Measurements from ENCODE around the gene OXCT2.
"Not testable (repeated sequence)": the region's sequence is repeated elsewhere in the genome, so short reads cannot be mapped to it uniquely, and the experiment has no call there.

The OXCT2 gene

DNA sequence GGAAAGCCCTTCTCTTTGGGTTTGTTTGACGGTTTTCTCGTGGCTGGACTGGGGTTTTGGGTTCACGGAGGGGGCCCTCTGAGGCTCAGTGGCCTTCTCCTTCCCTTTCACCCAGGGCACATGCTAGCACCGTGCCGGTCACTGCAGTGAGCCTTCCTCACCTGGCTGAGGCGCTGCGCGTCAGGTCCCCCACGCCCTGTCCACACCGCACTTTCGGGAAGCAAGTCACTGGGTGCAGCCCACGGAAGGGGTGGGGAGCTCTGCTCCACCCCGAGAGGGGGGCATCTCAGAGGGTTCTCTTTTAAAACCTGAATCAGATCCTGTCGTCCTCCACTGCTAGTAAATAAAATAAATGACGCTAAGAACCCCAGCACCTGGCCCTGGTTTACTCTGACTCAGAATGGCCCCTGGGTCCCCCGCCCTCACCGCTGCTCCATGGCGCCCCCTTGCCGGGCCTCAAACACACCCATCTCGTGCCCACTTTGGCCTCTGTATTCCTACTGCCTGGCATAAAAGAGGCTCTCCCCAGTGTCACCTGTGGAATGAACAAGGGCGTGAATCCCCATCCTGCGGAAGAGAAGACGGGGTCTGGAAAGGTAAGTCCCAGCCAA, 2.3 kb upstream of the OXCT2 start:
- not testable (repeated sequence) for H3K4me1 ChIP-seq (ENCODE audit: control insufficient read depth, insufficient read depth, low read length); H3K9me3 ChIP-seq (ENCODE audit: control insufficient read depth, low read length); H3K9ac ChIP-seq (ENCODE audit: low read length); H3K27me3 ChIP-seq (ENCODE audit: control insufficient read depth, insufficient read depth, low read length); H3K4me3 ChIP-seq (ENCODE audit: low read length); H3K36me3 ChIP-seq (ENCODE audit: control insufficient read depth, insufficient read depth, low read length)

DNA sequence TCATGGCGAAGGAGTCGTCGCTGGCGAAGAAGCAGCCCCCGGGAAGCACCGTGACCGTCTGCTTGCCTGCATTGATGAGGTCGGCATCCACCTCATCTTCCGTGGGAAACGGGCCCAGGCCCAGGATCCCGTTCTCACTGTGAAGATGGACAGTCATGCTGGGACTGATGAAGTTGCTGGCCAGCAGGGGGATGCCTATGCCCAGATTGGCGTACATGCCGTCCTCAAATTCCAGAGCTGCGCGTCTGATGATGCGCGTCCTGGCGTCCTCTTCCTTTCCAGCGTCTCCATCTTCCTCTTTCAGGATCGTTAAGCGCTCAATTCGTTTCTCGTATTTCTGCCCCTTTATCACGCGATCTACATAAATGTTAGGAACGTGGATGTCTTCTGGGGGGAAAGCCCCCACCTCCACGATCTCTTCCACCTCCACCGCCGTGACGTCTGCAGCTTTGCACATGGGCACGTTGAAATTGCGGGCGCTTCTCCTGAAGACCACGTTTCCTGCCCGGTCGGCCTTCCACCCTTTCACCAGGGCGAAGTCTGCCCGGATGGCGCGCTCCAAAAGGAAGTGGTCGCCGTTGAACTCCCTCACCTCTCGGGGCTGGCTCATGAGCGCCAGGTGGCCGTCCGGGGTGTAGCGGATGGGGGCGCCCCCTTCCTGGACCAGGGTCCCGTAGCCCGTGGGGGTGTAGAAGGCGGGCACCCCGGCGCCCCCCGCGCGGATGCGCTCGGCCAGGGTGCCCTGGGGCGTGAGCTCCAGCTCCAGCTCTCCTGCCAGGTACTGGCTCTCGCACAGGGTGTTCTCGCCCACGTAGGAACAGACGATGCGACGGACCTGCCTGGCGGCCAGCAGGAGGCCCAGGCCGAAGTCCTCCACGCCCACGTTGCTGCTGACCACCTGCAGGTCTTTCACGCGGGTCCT, 787 bp downstream of the OXCT2 start:
- not testable (repeated sequence) for H3K9me3 ChIP-seq (ENCODE audit: control insufficient read depth, low read length); H3K4me1 ChIP-seq (ENCODE audit: control insufficient read depth, insufficient read depth, low read length); H3K36me3 ChIP-seq (ENCODE audit: control insufficient read depth, insufficient read depth, low read length); H3K4me3 ChIP-seq (ENCODE audit: low read length); H3K9ac ChIP-seq (ENCODE audit: low read length); H3K27me3 ChIP-seq (ENCODE audit: control insufficient read depth, insufficient read depth, low read length)

DNA sequence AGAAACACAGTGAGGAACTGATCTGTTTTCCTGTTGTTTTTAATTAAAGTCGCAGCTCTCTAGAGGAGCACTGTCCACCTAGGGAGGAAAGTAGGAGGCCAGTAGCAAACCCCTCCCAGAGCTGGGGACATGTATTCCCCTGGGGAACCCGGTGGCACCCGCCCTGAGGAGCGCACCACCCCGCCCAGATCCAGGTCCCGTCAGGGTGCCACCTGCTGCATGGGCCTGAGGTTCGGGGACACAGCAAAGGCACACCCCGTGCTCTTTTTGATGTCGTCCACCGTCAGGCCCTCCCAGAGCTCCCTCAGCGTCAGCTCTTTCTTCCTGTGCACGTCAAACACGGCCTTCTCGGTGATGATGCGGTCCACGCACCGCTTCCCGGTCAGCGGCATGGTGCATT, 1.6 kb downstream of the OXCT2 start:
- H3K9me3 ChIP-seq (ENCODE audit: control insufficient read depth, low read length); H3K36me3 ChIP-seq (ENCODE audit: control insufficient read depth, insufficient read depth, low read length); H3K4me3 ChIP-seq (ENCODE audit: low read length); H3K27me3 ChIP-seq (ENCODE audit: control insufficient read depth, insufficient read depth, low read length); H3K9ac ChIP-seq (ENCODE audit: low read length); H3K4me1 ChIP-seq (ENCODE audit: control insufficient read depth, insufficient read depth, low read length): not testable (repeated sequence)

GRCh38 chr1:39766466-39766865, 4.7 kb downstream of the OXCT2 start:
- H3K9me3 ChIP-seq (ENCODE audit: control insufficient read depth, low read length); H3K4me3 ChIP-seq (ENCODE audit: low read length); H3K27me3 ChIP-seq (ENCODE audit: control insufficient read depth, insufficient read depth, low read length); H3K36me3 ChIP-seq (ENCODE audit: control insufficient read depth, insufficient read depth, low read length); H3K9ac ChIP-seq (ENCODE audit: low read length); H3K4me1 ChIP-seq (ENCODE audit: control insufficient read depth, insufficient read depth, low read length): not testable (repeated sequence)

- H3K9ac ChIP-seq (ENCODE audit: low read length); H3K4me3 ChIP-seq (ENCODE audit: low read length); H3K9me3 ChIP-seq (ENCODE audit: control insufficient read depth, low read length); H3K36me3 ChIP-seq (ENCODE audit: control insufficient read depth, insufficient read depth, low read length); H3K4me1 ChIP-seq (ENCODE audit: control insufficient read depth, insufficient read depth, low read length); H3K27me3 ChIP-seq (ENCODE audit: control insufficient read depth, insufficient read depth, low read length): not testable (repeated sequence)
These were observed 6.6 kb downstream of the OXCT2 start for GRCh38 chr1:39764512-39764911.

- H3K9me3 ChIP-seq (ENCODE audit: control insufficient read depth, low read length); H3K27me3 ChIP-seq (ENCODE audit: control insufficient read depth, insufficient read depth, low read length); H3K36me3 ChIP-seq (ENCODE audit: control insufficient read depth, insufficient read depth, low read length); H3K9ac ChIP-seq (ENCODE audit: low read length); H3K4me3 ChIP-seq (ENCODE audit: low read length); H3K4me1 ChIP-seq (ENCODE audit: control insufficient read depth, insufficient read depth, low read length): not testable (repeated sequence)
These were observed 7.4 kb downstream of the OXCT2 start for GRCh38 chr1:39763619-39764374.

DNA sequence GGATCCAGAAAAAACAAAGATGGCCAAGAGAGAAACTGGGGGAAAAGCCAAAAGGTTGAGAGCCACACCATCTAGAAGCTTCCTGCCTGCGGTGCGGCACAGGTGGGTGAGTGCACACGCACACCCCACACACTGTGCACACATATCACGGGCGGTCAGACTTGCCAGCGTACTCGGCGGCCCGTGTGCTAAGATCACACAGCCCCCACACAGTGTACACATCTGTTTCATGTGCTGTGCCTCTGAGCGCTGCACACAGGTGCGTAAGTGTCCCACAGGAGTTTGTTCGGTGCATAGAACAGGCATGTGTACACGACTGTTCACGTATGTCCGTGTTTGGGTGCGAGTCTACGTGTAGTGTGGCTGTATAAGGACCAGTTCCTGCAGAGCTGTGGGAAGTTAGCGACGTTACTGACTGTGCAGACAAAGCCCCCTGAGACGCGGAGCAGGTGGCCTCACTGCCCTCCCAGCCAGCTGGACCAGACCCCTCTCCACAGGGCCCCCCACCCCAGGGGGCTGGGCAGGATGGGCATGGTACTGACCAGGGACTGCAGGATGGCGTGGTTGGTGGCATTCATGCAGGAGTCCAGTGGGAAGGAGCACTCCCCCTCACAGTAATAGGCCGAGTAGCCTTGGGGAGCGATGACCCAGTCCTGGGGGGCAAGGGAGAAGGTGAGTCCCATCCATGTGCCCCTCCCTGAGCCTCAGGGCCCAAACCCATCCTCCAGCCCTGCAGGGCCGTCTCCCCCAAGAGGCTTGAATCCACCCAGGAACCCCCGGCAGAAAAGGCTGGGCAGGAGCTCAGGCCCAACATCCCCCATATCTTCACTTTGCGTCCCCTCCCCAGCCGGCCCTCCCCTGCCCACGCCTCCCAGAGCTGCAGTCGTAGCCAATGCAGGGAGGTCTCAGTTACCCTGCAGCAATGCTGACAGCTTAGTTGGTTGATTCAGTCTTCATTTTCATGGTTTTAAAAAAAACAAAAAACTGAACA, 8.3 kb downstream of the OXCT2 start:
- no peak overlapping the region for H3K9ac ChIP-seq (ENCODE audit: low read length)
- H3K4me1 ChIP-seq (ENCODE audit: control insufficient read depth, insufficient read depth, low read length) = no peaks in the 10 kb centered on the region
- no peaks in the 10 kb centered on the region for H3K27me3 ChIP-seq (ENCODE audit: control insufficient read depth, insufficient read depth, low read length)
- H3K36me3 ChIP-seq (ENCODE audit: control insufficient read depth, insufficient read depth, low read length) = no peaks in the 10 kb centered on the region
- H3K4me3 ChIP-seq (ENCODE audit: low read length) = no peak overlapping the region
- no peaks in the 10 kb centered on the region for H3K9me3 ChIP-seq (ENCODE audit: control insufficient read depth, low read length)

DNA sequence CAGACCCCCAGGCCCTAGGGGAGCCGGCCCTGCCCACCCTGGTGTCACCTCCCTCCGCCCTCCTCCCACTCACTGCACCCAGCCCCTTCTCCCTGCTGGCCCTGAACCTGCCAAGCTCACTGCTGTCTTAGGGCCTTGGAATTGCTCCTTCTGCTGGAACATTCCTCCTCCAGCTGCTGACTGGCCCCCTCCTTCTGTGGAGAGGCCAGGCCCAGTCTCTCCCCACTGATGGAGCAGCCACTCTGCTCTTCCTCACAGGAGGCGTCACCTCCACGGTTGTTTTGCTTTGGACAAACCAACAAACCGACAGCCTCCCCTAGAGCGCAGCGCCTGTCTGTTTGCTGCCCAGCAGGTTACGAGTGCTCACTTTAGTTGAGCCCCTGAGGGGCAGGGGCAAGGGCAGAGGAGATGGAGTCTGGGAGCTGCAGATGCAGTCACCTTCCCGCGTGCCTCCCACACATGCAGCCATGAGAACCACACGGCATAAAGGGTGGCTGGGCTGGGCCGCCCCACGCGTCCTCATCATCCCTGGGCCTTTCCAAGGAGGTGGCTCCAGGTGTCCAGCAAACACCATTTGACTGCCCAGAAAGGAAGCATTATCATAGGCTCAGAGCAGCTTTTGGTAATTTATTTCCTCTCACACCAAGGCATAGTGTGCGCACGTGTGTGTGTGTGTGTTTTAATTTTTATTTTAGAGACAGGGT, 9.4 kb downstream of the OXCT2 start:
- Histone ChIP-seq H3K36me3 (ENCODE audit: control insufficient read depth, insufficient read depth, low read length) (no peaks in the 10 kb centered on the region), H3K9ac (ENCODE audit: low read length) (no peak overlapping the region), H3K9me3 (ENCODE audit: control insufficient read depth, low read length) (no peaks in the 10 kb centered on the region), H3K4me3 (ENCODE audit: low read length) (no peak overlapping the region), H3K4me1 (ENCODE audit: control insufficient read depth, insufficient read depth, low read length) (no peaks in the 10 kb centered on the region), H3K27me3 (ENCODE audit: control insufficient read depth, insufficient read depth, low read length) (no peaks in the 10 kb centered on the region)

- H3K27me3 ChIP-seq (ENCODE audit: control insufficient read depth, insufficient read depth, low read length) = no peaks in the 10 kb centered on the region
- no peak overlapping the region for H3K9ac ChIP-seq (ENCODE audit: low read length)
- no peaks in the 10 kb centered on the region for H3K36me3 ChIP-seq (ENCODE audit: control insufficient read depth, insufficient read depth, low read length)
- H3K4me1 ChIP-seq (ENCODE audit: control insufficient read depth, insufficient read depth, low read length) = no peaks in the 10 kb centered on the region
- H3K4me3 ChIP-seq (ENCODE audit: low read length) = no peak overlapping the region
- H3K9me3 ChIP-seq (ENCODE audit: control insufficient read depth, low read length) = no peaks in the 10 kb centered on the region
These were observed 10.1 kb downstream of the OXCT2 start for GRCh38 chr1:39761016-39761415.

- Histone ChIP-seq H3K9ac (ENCODE audit: low read length) (no peak overlapping the region), H3K9me3 (ENCODE audit: control insufficient read depth, low read length) (no peaks in the 10 kb centered on the region), H3K27me3 (ENCODE audit: control insufficient read depth, insufficient read depth, low read length) (no peaks in the 10 kb centered on the region), H3K4me3 (ENCODE audit: low read length) (no peak overlapping the region), H3K4me1 (ENCODE audit: control insufficient read depth, insufficient read depth, low read length) (no peaks in the 10 kb centered on the region), H3K36me3 (ENCODE audit: control insufficient read depth, insufficient read depth, low read length) (no peaks in the 10 kb centered on the region)
These were observed 10.8 kb downstream of the OXCT2 start for GRCh38 chr1:39760074-39761008.

Data from mucosa of stomach (tissue), 1 donor.